KBM-7 (cell line): ENCODE measurements around the gene TUSC2.
"Not testable (repeated sequence)": the region's sequence is repeated elsewhere in the genome, so short reads cannot be mapped to it uniquely, and the experiment has no call there.

Source experiments
- DNase-seq: peaks from one replicate; pipeline ENCODE4 v3.0.0-alpha.2; 2015
- in situ Hi-C: fragments of 300-500 bp; cut with MboI; formaldehyde crosslinking; loops from 2 replicates; pipeline ENCODE4 v1.14.3; 2020; ENCODE audit warnings: low sequenced_read_pairs, low pct_unique_long_range_greater_than_20kb, mixed read lengths

TUSC2 gene

GRCh38 chr3:50284121-50284520 lies 43.9 kb downstream of the TUSC2 start:
- DNase-seq, in situ Hi-C loops: not testable (repeated sequence)

GRCh38 chr3:50279255-50280016 lies 48.6 kb downstream of the TUSC2 start:
- DNase-seq = no peak
- in situ Hi-C loops = no loop called here

- in situ Hi-C loops = no loop called here
- DNase-seq = no peak
These were observed 49.2 kb downstream of the TUSC2 start, which contains the start of gene LSMEM2 for GRCh38 chr3:50278880-50279224. Gene LSMEM2, plus strand, starts transcription at chr3:50279087. Its CDS starts 27 bp downstream, at chr3:50279114.

- no peak for DNase-seq
- in situ Hi-C loops = no loop called here
These were observed 49.7 kb downstream of the TUSC2 start for GRCh38 chr3:50278123-50278879.

GRCh38 chr3:50276762-50277101 lies 51.3 kb downstream of the TUSC2 start:
- DNase-seq = no peak
- in situ Hi-C loops = no loop called here

- no peak for DNase-seq
- in situ Hi-C loops = no loop called here
These were observed 51.8 kb downstream of the TUSC2 start for GRCh38 chr3:50275996-50276761.

- in situ Hi-C loops = no loop called here
- DNase-seq = no peak
These were observed 52.7 kb downstream of the TUSC2 start for GRCh38 chr3:50275141-50275995.
